Skin of body (tissue), 1 donor: ENCODE results near the gene CLK2. TPM values are rescaled to one million over a fixed set of nuclear protein-coding genes. Genes with fewer than 3 reads are reported as not detected.

Experiments
- total RNA-seq: library from RNA; depleted of rRNA; stranded (reverse); fragments of >200 nt; gene quantifications from one replicate; pipeline ENCODE4 v1.2.3, GENCODE V29; 2014

Gene CLK2
- total RNA-seq, 1 donor from 2014 or later: 28.8 TPM

Other genes with a start within 250 kb of the CLK2 start
- gene DCST2, start 239.7 kb downstream of the CLK2 start, total RNA-seq: 0.49 TPM
- gene DCST1, start 239.7 kb downstream of the CLK2 start, total RNA-seq: 0.10 TPM
- gene ADAM15, start 222.2 kb downstream of the CLK2 start, total RNA-seq: 46.0 TPM
- 9.0 TPM for gene EFNA4, start 209.8 kb downstream of the CLK2 start, total RNA-seq
- gene EFNA3, start 194.7 kb downstream of the CLK2 start, total RNA-seq: 10.9 TPM
- gene EFNA1, start 145.6 kb downstream of the CLK2 start, total RNA-seq: 45.1 TPM
- gene SLC50A1, start 137.7 kb downstream of the CLK2 start, total RNA-seq: 18.5 TPM
- gene DPM3, start 133.0 kb downstream of the CLK2 start, total RNA-seq: 10.0 TPM
- gene KRTCAP2, start 100.2 kb downstream of the CLK2 start, total RNA-seq: 67.5 TPM
- 0.20 TPM for gene TRIM46, start 99.7 kb downstream of the CLK2 start, total RNA-seq
- 32.5 TPM for gene THBS3, start 65.6 kb downstream of the CLK2 start, total RNA-seq
- 19.1 TPM for gene MTX1, start 64.8 kb downstream of the CLK2 start, total RNA-seq
- 4.5 TPM for gene ENTREP3, start 18.0 kb downstream of the CLK2 start, total RNA-seq
- 23.7 TPM for gene SCAMP3, start 11.1 kb downstream of the CLK2 start, total RNA-seq
- gene HCN3, start 4.0 kb upstream of the CLK2 start, total RNA-seq: 1.7 TPM
- 0.20 TPM for gene PKLR, start 27.9 kb upstream of the CLK2 start, total RNA-seq
- 139 TPM for gene FDPS, start 35.4 kb upstream of the CLK2 start, total RNA-seq
- gene RUSC1, start 47.4 kb upstream of the CLK2 start, total RNA-seq: 15.0 TPM